GM19035 (cell line): Measurements from ENCODE around the gene DAB1.
"Not testable (repeated sequence)": the region's sequence is repeated elsewhere in the genome, so short reads cannot be mapped to it uniquely, and the experiment has no call there.

Source experiments
- ATAC-seq: cut with Tn5 transposase; IDR thresholded peaks from one replicate; pipeline ENCODE4 v1.9.1; 2021; ENCODE audit not compliant: unreplicated experiment

DAB1 gene

DNA sequence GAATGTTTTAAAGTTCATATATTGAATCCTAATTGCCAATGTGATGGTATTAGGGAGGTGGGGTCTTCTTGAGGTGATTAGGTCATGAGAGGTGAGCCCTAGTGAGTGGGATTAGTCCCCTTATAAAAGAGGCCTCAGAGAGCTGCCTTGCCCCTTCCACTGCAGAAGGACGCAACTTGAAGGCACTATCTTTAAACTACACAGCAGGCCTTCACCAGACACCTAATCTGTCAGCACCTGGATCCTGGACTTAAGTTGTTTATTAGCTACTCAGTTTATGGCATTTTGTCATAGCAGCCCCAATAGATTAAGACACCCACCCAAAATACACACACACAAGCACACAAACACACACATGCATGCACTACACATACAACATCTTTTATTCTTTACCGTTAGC is 61.4 kb downstream of the DAB1 start:
- no peak for ATAC-seq

GRCh38 chr1:57361516-57361915 is 62.3 kb downstream of the DAB1 start:
- no peak for ATAC-seq

DNA sequence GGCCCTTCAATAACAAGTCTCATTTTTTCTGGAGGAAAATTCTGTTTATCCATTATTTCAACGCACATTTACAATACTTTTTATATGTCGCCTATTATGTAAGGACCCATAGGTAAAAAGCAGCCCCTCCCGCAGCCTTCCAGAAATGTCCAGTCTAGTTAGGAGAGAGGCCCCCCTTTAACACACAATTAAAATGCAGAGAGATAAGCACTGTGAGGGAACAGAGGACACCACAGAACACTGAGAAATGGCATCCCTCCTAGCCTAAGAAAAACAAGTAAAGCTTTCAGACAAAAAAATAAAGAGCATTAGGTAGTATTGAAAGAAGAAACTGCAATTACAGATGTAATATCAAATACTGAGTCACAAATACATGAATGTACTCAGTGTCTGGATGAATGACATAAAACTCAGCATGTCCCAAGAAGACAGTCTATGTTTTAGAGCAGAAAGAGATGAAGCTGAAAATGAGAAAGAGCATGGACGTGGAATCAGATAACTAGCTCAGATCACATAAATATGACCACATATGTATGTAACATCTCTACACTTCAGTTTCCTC is 62.9 kb downstream of the DAB1 start:
- no peak for ATAC-seq

GRCh38 chr1:57357462-57357861 is 66.4 kb downstream of the DAB1 start:
- no peak for ATAC-seq

GRCh38 chr1:57353654-57354053 is 70.2 kb downstream of the DAB1 start:
- ATAC-seq = no peak

DNA sequence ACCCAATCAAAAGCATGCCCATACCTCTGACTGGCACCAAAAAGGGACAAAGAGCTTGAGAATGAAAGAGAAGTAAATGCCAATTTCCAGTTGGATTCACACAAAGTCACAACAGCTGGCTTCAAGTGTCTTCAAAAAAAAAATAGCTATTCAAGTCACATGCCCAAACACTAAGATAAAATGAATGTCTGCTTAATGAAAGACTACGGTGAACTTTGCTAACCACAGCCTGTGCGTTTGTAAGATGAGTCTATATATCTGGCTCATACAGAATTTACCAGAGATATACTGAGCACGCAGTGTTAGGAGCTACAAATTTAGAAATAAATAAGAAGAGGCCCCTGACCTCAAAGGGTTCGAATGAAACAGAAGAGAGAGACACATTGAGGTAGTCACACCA is 73.2 kb downstream of the DAB1 start:
- no peak for ATAC-seq

- ATAC-seq = no peak
Measured at GRCh38 chr1:57348921-57349320, 74.9 kb downstream of the DAB1 start.

DNA sequence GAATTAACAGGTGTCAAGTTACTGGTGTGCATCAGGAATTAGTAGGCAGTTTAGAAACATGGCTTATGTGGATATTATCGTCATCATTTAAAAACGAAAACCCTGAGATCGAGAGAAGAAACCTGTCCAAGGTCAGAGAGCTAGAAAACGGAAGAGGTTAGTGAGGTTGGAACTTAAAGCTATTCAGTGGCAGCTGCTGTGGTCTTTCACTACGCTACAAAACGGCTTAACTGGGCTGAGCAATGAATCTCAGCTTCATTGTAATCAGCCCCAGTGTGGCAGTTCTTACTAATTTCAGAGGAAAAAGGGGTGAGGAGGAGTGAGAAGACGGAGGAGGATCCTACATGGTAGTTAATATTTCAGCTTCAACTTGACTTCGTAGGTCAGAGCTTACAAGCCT is 77.9 kb downstream of the DAB1 start:
- no peak for ATAC-seq

DNA sequence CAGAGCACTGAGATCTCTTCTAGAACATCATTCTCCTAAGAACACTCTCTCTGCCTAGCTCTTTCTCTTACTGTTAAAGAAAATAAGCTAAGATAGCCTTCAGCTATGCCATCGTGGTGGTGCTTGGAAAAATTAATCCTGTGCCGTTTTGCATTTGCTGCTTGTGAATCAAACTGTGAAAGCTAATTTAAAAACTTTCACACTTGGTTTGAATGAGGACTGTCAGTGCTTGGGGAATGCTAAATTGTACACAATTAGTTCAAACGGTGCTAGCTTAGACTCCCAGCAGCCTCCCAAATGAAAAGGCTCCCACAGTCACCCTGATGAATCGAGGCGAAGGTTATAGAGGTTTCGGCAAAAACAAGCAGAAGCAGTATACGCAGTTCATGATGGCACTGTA is 79.6 kb downstream of the DAB1 start:
- ATAC-seq = no peak

GRCh38 chr1:57343298-57343915 is 80.5 kb downstream of the DAB1 start:
- not testable (repeated sequence) for ATAC-seq

- no peak for ATAC-seq
Measured at GRCh38 chr1:57341721-57342120, 82.1 kb downstream of the DAB1 start.

GRCh38 chr1:57340334-57341070 is 83.4 kb downstream of the DAB1 start:
- ATAC-seq = no peak

- ATAC-seq = no peak
Measured at GRCh38 chr1:57337623-57338022, 86.2 kb downstream of the DAB1 start.

DNA sequence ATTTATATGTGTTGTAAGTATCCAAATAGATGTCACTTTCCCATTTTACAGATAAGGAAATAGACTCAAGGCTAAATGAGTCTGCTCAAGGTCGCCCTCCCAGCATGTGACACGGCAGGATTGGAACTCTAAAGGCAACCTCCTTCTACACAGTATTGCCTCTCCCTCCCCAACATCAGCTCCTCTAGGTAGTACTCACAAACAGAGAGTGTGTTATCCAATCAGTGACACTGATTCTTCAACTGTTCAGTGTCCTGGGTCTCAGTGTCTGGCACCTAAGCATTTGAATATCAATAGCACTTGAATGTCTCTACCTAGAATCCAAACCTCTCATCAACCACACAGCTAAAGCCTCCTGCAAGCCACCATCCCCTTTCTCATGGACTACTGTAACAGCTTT is 87.1 kb downstream of the DAB1 start:
- no peak for ATAC-seq

- no peak for ATAC-seq
Measured at GRCh38 chr1:57331620-57332019, 92.2 kb downstream of the DAB1 start.

DNA sequence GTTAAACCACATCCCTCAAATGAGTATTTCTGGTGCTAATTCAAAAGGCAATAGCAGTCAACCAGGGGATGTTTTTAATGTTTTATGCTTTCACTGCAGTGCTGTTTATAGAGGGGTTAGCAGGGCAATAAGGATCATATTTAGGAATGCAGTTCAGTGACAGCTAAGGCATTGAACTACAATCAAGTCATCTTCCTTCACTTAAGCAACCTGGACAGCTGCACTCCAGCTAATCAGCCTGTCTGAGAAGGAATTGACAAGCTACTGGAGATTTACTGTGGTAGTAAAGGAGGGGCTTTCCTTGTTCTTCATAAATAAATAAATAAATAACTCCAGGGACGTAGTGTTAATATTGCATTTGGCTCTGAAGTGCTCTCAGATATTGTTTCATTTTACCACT is 93.9 kb downstream of the DAB1 start:
- no peak for ATAC-seq

DNA sequence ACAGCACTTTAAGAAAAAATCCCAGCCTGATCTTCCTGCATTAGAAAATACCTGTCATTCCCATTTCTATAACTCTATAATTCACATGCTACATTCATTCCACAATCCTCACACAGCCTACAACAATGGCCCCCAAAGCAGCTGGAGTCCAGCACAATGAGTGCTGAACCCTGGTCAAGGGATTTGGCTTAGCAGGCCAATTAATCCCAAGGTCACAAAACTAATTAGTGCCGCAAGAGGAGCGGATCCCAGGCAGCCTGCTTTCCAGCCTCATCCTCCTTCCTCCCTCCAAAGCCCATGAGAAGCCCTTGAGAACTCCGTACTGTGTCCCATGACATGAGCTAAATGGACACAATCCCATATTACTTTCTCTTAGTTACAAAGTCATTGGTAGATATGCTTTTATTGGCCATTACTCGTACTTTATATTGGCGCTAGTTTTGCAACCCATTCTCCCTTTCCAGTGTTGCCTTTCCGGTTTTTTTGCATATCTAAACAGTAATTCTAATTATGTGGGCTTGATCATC is 94.8 kb downstream of the DAB1 start:
- ATAC-seq = no peak

DNA sequence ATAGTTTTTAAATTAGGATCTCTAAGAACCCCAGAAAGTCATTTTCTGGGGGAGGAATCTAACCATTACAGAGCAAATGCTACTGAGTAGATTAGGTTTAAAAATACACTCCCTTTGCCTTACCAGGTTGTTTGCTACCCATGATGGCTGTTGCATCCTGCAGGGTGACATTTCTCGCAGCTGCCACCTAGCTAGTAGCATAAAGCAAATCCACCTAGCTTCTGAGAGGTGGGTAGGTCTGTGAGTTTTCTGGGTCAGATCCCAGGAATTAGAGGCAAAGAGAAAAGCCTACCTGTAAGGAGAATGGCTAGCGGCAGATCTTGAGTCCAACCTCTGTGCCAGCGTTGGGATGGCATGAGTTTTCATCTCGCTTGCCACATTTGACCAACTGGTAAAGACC is 95.9 kb downstream of the DAB1 start:
- ATAC-seq = no peak

DNA sequence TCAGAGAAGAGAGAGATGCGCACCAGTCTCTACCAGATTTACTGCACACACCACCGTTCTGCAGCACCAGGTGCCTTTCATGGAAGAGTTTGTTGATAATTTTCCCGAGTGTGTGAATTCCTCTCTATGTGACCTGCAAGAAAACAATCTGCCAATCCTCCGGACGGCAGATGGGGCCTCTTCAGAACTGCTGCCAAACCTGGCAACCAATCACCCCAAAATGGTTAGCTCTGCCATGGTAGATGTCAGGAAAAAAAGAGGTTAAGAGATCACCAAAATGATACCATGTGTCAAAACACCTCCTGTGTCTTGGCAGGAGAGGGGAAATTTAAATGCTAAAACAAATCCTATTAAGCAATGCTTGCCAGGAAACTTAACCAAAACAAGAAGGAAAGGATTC is 96.5 kb downstream of the DAB1 start:
- ATAC-seq = no peak

DNA sequence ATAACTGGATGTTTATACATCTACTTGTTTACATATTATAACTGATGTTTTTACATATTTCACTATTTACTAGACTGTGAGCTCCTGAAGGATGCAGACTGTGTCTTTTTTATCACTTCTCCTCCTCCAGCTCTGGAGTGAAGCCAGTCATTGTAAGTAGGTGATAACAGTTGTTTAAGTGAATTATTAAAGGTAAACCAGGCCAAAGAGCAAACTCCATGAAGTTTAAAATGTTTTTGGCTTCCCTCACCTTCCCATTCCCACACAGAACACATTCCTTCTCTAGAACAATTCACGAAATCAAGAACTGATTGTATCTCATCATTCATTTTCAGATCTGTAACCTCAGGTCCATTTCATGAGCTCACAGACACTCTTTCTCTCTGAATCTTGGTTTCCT is 98.3 kb downstream of the DAB1 start:
- ATAC-seq = no peak

- no peak for ATAC-seq
Measured at GRCh38 chr1:57325117-57325516, 98.7 kb downstream of the DAB1 start.

DNA sequence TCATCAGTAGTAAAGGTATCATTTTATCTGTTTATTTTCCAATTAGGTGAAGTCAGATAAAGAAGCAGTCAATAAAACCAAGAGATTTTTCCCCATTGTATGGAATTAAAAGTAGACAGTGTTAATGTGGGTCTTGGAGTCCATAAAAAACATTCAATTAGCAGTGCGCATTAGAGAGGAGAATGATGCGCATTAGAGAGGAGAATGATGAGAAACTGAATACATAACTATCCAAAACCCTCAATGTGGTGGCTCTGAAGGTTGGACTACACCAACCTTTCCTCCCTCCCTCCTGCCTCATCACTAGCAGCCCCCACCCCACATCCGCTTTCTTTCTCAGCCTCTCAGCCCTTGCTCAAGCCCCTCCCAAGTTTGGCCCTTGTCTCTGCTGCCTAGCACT is 99.5 kb downstream of the DAB1 start:
- ATAC-seq = no peak
